HG03432 (cell line): ENCODE measurements around the gene EPHB1.
"Not testable (repeated sequence)": the region's sequence is repeated elsewhere in the genome, so short reads cannot be mapped to it uniquely, and the experiment has no call there.

Experiments
- ATAC-seq: cut with Tn5 transposase; IDR thresholded peaks from one replicate; pipeline ENCODE4 v1.9.1; 2021; ENCODE audit warnings: mild to moderate bottlenecking, moderate library complexity; ENCODE audit not compliant: unreplicated experiment

The EPHB1 gene

GRCh38 chr3:135030768-135031615 is 235.9 kb downstream of the EPHB1 start:
- not testable (repeated sequence) for ATAC-seq

GRCh38 chr3:135033737-135034136 is 238.7 kb downstream of the EPHB1 start:
- ATAC-seq = no peak

DNA sequence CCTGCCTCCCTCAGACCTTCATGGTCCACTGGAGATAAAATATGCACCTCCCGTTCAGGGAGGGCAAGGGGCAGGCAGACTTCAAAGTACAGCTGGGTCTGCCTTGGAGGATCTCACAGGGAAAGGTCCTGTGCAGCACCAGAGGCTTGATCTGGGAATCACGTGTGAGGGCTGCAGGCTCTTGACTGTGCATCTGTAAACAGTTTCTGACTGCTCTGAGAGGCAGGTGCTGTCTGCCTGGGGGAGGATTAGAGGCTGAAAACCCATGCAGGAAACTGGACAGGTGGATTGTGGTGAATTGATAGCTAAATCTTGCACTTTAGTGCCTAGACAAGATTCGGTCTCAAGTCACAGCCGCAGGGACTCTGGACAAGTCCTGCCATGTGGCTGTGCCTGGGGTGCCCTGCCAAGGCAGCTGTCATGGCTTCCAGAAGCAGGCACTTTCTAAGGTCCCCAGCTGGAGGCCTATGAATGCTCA is 239.3 kb downstream of the EPHB1 start:
- ATAC-seq = no peak

GRCh38 chr3:135034891-135035440 is 239.9 kb downstream of the EPHB1 start:
- no peak for ATAC-seq

DNA sequence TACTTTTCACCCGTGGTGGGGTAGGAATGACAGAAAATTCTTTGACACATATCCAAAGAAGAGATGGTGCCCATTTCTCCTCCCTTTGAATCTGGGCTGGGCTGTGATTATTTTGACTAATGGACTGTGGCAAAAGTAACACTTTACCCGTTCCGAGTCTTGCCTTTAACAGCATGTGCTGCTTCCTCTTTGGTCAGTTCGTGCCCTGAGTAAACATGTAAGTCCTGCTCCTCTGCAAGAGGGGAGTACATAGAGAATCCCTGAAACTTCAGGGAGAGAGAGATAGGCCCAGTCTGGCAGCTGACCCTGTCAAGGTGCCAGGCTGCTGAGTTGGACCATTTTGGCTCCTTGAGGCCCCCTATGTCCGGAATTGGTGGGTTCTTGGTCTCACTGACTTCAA is 243.1 kb downstream of the EPHB1 start:
- no peak for ATAC-seq

GRCh38 chr3:135039536-135039935 is 244.5 kb downstream of the EPHB1 start:
- ATAC-seq = not testable (repeated sequence)

- ATAC-seq = no peak
Measured at GRCh38 chr3:135040321-135041240, 245.5 kb downstream of the EPHB1 start.

DNA sequence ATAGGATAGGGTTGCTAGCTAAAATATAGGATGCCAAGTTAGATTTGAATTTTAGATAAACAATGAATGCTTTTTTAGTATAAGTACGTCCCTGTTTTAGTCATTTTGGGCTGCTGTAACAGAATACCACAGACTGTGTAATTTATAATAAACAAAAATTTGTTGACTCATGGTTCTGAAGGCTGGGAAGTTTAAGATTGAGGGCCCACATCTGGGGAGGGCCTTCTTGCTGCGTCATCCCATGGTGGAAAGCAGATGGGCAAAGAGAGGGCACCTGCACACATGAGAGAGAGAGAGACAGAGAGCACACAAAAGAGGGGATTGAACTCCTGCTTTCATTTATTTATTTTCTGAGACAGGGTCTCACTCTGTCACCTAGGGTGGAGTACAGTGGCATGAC is 246.5 kb downstream of the EPHB1 start:
- no peak for ATAC-seq

DNA sequence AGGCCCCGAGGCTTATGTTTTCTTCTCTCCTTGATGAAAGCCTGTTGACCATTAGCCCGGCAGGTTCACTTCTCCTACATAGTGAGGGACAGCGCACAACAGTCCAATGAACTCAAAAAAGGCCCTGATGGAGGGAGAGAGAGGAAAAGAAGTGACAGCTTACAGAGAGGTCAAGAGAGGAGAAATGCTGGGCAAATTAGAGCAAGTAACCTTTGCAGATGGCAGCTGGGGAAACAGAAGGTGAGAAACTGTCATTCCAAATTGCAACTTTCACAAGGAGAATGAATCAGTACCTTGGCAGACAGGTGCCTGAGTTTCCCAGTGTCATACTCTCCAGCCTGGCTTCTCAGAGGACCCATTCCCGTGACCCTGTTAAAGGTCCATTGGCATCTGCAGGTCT is 252.0 kb downstream of the EPHB1 start:
- ATAC-seq = no peak

- ATAC-seq = no peak
Measured at GRCh38 chr3:135050536-135050935, 255.5 kb downstream of the EPHB1 start.

DNA sequence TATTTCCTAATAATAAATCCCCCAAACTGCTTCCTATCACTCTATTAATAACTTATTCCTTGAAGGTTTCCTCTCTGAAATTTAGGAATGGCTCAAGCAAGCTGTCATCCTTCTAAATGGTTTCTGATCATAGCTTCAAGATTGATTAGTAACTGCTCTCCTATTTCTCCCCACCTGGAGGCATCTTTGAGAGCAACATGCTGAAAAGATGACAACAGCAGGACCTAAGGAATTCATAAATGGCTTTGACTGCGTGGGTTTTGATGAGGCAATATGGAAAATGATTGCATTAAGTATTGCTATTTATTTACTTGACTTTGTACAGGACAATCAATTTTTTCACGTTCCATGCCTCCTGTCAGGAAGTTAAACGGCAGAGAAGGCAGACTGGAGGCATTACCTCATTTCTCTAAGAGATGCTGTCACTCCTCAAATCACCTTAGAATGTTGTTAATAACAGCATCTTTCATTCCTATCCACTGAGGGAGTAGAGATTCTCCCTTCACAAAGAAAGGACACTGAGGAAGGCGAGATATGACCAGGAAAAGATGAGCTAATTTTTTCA is 256.4 kb downstream of the EPHB1 start:
- no peak for ATAC-seq

DNA sequence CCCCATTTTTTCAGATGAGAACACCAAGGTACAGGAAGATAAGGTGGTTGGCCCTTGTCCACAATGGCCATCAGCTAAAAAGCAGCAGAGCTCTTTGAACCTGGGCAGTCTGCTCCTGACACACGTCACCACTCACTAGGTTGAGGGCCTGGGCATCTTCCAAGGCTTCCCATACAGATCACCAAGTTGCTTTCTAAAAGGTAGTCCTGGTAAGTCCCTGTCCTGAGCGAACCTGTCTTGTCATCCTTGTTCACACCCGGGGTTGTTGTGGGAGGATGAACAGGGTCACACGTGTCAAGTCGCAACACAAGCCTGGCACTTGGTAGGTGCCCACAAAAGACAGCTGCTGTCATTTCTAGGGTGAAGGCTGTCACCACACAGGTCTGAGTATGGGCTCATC is 260.4 kb downstream of the EPHB1 start:
- no peak for ATAC-seq

DNA sequence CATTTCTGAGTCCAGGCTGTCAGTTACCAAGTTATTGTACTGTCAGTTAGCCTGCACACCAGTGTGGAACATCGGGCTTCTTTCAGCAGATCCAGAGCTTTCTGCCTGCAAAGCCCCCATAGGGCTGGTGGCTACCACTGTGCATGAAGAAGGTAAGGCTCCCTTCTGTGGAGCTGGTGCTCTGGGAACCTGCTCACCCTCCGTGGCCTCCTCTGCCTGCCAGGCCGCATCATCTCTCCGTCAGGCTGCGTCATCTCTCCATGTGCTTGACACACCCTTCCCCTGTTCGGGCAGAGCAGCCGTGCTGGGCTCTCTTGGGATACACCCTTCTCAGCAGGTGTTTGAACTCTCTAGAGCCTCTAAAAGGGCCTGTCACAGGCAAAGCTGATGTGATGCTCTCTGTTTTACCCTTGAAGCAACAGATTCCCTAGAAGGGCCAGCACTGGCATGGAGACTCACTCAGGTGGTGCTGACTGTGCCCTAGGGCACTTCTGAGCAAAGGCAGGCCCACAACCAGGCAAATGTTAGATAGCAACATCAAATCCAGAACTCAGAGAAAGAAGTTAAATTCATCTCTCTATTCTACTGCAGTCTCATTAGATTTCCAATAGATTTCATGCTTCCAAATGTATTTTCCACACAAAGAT is 261.1 kb downstream of the EPHB1 start:
- no peak for ATAC-seq

DNA sequence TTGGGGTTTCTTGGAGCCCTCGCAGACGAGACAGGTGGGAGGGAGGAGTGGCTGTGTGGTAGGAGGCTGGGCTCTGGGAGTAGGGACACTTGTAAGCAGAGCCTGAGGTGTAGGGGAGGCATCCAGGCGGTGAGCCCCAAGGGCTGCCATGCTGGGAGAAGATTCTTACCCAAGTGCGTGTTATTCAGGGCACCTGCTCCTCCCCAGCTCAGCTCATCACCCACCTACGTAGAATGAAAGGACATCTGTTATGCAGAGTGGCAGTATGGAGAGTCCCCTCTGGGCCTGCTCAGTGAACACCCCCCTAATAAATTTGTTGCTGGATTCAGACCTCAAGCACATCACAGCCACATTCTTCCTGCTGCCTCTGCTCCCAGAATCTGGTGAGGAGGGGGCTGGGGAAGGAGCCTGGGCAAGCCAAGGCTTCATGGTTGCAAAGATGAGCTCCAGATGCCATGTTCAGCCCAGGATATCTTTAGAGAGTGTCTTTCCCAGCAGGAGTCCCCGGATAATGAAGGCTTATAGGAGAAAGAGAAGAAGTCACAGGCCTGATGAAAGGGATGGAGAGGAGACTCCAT is 261.8 kb downstream of the EPHB1 start:
- ATAC-seq = no peak

GRCh38 chr3:135057996-135058395 is 262.9 kb downstream of the EPHB1 start:
- ATAC-seq = no peak

DNA sequence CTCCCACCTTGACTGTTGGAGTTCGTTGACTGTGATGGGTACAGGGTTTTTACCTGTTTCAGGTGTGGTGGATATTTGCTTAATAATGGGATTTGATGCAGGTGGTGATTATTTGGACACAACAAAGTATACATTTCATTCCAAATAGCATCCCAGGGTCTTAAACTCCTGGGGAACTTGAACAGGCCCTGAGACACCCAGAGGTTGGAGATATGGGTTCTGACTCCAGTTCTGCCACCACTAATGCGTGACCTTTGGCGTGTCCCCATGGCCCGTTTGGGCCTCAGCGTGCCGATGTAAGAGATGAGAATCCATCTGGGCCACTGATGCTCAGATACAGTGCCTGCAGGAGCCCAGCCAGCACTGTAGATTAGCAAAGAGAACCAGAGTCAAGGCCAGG is 264.5 kb downstream of the EPHB1 start:
- no peak for ATAC-seq

GRCh38 chr3:135066844-135067727 is 272.0 kb downstream of the EPHB1 start:
- ATAC-seq = not testable (repeated sequence)

- no peak for ATAC-seq
Measured at GRCh38 chr3:135068011-135068410, 273.0 kb downstream of the EPHB1 start.

DNA sequence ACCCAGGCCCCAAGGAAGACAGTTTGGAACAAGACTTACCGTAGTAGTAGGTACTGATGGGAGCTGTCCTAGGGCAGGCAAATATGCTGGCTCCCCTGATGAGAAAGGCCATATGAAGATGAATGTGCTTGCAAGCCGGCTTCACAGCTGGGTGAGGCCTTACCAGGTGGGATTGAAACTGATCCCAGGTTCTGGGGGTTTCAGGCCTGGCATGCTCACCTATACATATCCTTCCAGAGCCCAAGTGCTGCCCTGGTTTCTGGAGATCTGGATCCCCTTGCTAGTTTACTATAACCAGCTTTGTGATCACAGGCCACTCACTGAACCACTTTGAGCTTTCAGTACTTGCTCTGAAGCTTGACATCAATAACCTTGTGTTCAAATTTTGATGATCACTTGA is 274.3 kb downstream of the EPHB1 start:
- no peak for ATAC-seq
